KBM-7 (cell line): Measurements from ENCODE around the gene PC.

Experiments used
- DNase-seq: peaks from one replicate; pipeline ENCODE4 v3.0.0-alpha.2; 2015
- in situ Hi-C: fragments of 300-500 bp; cut with MboI; formaldehyde crosslinking; loops from 2 replicates; pipeline ENCODE4 v1.14.3; 2020; ENCODE audit warnings: low sequenced_read_pairs, low pct_unique_long_range_greater_than_20kb, mixed read lengths

PC gene

GRCh38 chr11:66918741-66919140, 39.4 kb downstream of the PC start:
- no peak for DNase-seq
- in situ Hi-C loops, result no loop called here

DNA sequence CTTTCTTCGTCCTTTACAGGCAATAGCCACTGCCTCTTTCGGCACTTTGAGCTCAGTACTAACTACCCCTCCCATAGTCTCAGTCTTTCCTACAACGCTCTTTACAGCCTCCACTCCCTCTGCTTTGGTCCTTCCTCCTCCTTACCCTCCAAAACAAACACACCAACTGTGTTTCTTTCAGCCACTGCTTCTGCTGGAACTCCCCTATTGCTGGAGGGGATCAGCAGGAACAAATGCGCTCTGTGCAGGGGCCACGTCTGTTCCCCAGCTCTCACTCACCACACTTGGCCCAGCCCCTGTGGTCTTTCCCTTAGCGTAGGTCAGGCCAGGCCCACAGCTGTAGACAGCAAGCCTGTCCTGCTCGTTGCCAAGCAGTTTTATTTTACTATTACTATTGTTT, 42.3 kb downstream of the PC start:
- in situ Hi-C loops, result no loop called here
- no peak for DNase-seq

- DNase-seq, result no peak
- in situ Hi-C loops, result no loop called here
These were observed 42.9 kb downstream of the PC start for GRCh38 chr11:66915046-66915832.

GRCh38 chr11:66914505-66914904, 43.7 kb downstream of the PC start:
- in situ Hi-C loops, result no loop called here

DNA sequence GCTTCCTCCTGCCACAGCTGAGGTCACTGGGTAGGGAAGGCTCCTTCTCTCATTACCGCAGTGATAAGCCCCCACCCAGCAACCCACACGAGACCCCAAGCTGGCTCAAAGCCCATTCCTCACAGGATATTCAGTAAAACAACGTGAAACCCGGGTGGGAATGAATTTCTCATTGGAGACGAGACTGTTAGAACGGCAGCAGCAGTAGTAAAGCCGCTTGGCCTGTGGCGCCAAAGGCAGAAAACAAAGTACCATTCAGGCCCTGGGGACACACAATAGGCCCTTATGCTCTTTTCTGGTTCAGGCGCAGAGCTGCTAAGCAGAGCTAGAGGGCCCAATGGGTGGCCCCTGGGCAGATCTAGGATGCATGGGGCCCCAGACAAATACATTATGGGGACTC, 45.3 kb downstream of the PC start:
- DNase-seq, result no peak
- in situ Hi-C loops, result no loop called here

More at GRCh38 chr11:66914505-66914904, 43.7 kb downstream of the PC start:
- DNase-seq, result no peak

- in situ Hi-C loops, result no loop called here
- DNase-seq, result no peak
These were observed 45.8 kb downstream of the PC start for GRCh38 chr11:66912361-66912760.

- no peak for DNase-seq
- in situ Hi-C loops, result no loop called here
These were observed 47.5 kb downstream of the PC start for GRCh38 chr11:66910669-66911068.

DNA sequence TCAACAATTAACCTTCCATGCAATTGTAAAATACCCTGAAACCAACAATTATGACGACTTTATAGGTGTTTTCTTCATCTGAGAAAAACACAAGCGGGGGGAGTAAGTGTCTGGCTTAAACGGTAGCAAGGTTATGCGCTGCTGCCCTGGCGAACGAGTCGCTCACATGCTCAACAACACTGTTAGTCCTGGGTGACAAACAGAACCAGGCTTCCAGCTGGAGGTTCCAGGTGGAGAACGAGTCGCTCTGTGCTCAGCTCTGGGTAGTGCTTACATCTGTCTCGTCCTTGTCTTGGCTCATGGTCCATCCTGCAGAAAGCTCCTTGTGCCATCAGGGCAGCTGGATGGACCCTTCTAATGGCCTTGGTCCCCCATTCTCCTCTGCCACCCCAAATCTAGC, 48.2 kb downstream of the PC start:
- in situ Hi-C loops, result no loop called here
- no peak for DNase-seq

DNA sequence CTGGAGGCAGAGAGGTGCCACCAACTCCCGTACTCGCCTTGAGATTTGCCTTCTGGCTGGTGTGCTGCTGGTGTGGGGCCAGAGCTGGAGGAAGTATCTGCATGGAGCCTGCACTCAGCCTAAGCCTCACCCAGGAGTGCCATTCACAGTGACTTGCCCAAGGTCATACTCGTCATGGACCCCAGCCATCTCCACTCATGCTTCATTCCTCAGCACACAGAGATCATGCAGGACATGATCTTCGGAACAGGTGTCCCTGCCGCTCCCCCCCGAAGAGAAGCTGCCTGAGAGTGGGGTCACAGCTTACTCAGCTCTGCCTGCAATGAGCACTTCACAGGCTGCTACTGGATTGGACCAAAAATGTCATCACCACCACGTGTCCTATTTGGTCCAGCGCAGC, 49.0 kb downstream of the PC start:
- in situ Hi-C loops, result no loop called here
- DNase-seq, result no peak

GRCh38 chr11:66907751-66908630, 50.2 kb downstream of the PC start:
- no peak for DNase-seq
- in situ Hi-C loops, result no loop called here

GRCh38 chr11:66906061-66906733, 52.0 kb downstream of the PC start:
- no peak for DNase-seq
- in situ Hi-C loops, result no loop called here

- in situ Hi-C loops, result no loop called here
- no peak for DNase-seq
These were observed 52.6 kb downstream of the PC start for GRCh38 chr11:66905631-66906030.

DNA sequence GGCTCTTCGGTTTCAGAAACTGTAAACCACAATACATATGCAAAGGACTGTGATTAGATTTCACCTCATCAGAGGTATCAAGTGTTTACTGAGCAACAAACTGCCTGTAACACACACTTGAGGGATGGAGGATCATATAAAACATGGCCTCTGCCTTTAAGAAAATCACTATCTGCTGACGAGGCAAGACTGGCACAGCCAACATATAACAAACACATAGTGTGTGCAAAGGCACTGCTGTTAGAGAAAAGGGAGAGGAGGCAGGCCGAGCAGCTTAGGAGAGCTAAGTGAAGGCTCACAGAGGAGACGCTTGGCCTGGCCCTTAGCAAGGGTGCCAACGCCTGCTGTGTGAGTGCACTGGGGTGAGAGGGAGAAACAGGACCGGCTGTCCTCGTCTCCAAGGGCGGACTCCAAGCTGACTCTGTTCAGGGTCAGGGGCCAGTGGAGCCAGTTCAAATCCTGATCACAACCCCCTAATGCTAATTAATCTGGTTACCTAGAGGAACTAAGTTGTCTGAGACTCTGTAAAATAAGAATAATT, 53.1 kb downstream of the PC start:
- DNase-seq, result no peak
- in situ Hi-C loops, result no loop called here

DNA sequence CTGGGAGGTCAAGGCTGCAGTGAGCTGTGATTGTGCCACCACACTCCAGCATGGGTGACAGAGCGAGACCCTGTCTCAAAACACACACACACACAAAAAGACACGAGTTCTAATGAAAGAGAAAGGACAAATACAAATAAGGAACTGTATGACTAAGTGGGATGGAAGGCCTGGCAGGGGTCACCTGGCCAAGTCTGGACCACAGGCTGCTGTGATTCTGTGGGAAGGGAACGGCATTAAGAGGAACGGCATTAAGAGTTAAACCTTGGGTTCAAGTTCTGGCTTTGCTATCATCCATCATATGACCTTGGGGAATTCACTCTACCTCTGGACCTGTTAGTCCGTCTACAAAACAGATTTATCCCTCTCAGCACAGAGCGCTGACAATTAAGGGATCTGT, 53.6 kb downstream of the PC start:
- no peak for DNase-seq
- in situ Hi-C loops, result no loop called here

- in situ Hi-C loops, result no loop called here
- DNase-seq, result no peak
These were observed 54.1 kb downstream of the PC start for GRCh38 chr11:66904055-66904454.

GRCh38 chr11:66902486-66903177, 55.6 kb downstream of the PC start:
- in situ Hi-C loops, result no loop called here
- no peak for DNase-seq

GRCh38 chr11:66901964-66902390, 56.2 kb downstream of the PC start:
- in situ Hi-C loops, result no loop called here

DNA sequence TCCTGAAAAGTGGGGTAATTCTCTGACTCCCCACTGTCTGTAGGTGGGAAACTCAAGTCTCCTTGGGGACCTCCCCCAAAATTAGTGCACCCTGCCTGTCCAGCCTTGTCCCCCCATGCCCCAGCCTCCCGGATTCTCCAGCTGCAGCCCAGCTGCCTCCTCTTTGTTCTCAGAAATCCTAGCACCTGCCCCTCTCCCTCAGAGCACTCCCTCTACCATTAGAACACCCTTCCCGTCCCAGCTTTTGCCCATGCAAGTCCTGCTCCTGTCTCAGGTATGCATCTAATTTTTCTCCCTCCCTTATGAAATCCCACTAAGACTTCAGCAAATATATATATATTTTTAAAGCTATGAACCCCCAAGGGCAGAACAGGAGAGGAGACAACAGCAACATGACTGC, 64.0 kb downstream of the PC start:
- no peak for DNase-seq
- in situ Hi-C loops, result no loop called here

More at GRCh38 chr11:66901964-66902390, 56.2 kb downstream of the PC start:
- no peak for DNase-seq

DNA sequence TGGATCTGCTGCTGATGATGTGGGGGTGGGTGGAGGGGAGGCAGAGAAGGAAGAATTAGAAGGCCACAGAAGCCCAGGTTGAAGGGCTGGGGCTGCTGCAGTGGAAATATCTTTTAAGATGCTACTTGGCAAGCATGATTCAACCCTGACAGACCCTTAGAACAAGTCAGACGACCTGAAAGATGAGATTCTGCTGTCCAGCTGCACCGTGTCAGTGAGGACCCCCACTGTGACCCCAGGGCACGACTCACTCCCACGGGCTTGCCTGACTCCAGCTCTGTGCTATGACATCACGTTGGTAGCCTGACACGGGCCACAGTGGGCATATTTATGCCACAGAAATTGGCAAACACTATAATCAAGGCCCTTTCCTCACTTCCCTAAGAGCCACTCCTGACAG, 65.3 kb downstream of the PC start:
- no peak for DNase-seq
- in situ Hi-C loops, result no loop called here
